WTC11 (cell line): ENCODE measurements around the gene SYT15.
"Not testable (repeated sequence)": the region's sequence is repeated elsewhere in the genome, so short reads cannot be mapped to it uniquely, and the experiment has no call there.

Experiments
- FOXK1 ChIP-seq: sonication (generic); formaldehyde crosslinking; IDR thresholded peaks from 2 replicates; pipeline ENCODE4 v1.8.0; 2022; ENCODE audit warnings: mild to moderate bottlenecking, moderate library complexity, missing genetic modification reagents
- GABPB1 ChIP-seq: sonication (generic); formaldehyde crosslinking; IDR thresholded peaks from 2 replicates; pipeline ENCODE4 v1.8.1; 2023; ENCODE audit warnings: mild to moderate bottlenecking, missing genetic modification reagents
- NFE2L1 ChIP-seq: sonication (generic); formaldehyde crosslinking; IDR thresholded peaks from 2 replicates; pipeline ENCODE4 v1.8.1; 2023; ENCODE audit warnings: missing genetic modification reagents
- PRRX2 ChIP-seq: fragments of 250-450 bp; sonication (Bioruptor Pico); IDR thresholded peaks from 2 replicates; pipeline ENCODE4 v1.8.0; 2021; ENCODE audit warnings: mild to moderate bottlenecking
- RELA ChIP-seq: sonication (generic); formaldehyde crosslinking; IDR thresholded peaks from 2 replicates; pipeline ENCODE4 v1.8.1; 2022; ENCODE audit warnings: missing genetic modification reagents, mild to moderate bottlenecking, borderline replicate concordance
- SP1 ChIP-seq: sonication (generic); formaldehyde crosslinking; conservative IDR thresholded peaks from 2 replicates; pipeline ENCODE4 v1.8.1; 2022; ENCODE audit warnings: missing genetic modification reagents
- TF ChIP-seq, protein P1 (sequence below): sonication (generic); formaldehyde crosslinking; IDR thresholded peaks from 2 replicates; pipeline ENCODE4 v1.8.0; 2023; ENCODE audit warnings: missing genetic modification reagents
- TF ChIP-seq, protein P2 (sequence below): fragments of 200-600 bp; IDR thresholded peaks from 2 replicates; pipeline ENCODE4 v1.8.0; 2022; ENCODE audit warnings: antibody characterized with exemption
- TF ChIP-seq, protein P3 (sequence below): sonication (generic); formaldehyde crosslinking; IDR thresholded peaks from 2 replicates; pipeline ENCODE4 v1.8.1; 2023; ENCODE audit warnings: mild to moderate bottlenecking, missing genetic modification reagents, moderate library complexity

DNA sequence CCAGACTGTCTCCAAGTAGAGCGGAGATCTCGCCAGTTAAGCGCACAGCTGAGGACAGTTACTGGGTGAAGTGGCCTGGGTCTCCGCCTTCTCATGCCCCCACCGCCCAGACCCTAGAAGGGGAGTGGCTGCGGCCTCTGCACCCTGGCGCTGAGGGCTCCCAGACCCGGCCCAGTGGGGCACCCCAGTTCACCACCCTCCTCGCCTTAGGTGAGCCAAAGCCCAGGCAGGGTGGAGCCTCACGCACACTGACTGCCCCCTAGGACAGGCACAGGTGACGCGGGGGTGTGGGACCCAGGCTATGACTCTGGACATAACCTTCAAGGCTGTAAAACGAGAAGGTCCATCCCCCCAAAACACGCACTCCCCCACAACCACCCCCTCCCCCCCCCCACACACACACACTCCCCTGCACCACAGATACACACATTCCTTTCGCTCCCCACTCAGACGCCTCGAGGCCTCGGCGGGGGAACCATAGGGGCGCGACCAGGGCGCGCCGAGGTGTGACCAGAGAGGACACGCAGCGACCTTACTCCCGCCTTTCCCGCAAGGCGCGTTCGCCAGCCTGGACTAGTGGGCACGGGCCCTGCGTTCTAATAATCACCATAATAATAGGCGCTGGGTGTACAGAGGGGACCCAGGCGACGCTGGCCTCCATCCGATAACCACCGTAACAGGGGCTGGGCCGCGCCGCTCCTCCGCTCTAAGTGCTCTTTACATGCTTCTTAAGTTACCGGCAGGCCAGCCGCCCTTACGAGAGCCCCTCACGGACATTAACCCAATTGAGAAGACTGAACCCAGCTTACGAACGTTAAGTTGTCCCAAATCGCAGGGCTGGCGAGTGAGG lies 1.1 kb upstream of the SYT15 start:
- TF ChIP-seq, protein P1, sequence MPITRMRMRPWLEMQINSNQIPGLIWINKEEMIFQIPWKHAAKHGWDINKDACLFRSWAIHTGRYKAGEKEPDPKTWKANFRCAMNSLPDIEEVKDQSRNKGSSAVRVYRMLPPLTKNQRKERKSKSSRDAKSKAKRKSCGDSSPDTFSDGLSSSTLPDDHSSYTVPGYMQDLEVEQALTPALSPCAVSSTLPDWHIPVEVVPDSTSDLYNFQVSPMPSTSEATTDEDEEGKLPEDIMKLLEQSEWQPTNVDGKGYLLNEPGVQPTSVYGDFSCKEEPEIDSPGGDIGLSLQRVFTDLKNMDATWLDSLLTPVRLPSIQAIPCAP (CRISPR knock-in tag): not testable (repeated sequence)
- TF ChIP-seq PRRX2; GABPB1; NFE2L1; SP1 (CRISPR knock-in tag); FOXK1 (CRISPR knock-in tag); RELA (CRISPR knock-in tag): not testable (repeated sequence)
- TF ChIP-seq, protein P2, sequence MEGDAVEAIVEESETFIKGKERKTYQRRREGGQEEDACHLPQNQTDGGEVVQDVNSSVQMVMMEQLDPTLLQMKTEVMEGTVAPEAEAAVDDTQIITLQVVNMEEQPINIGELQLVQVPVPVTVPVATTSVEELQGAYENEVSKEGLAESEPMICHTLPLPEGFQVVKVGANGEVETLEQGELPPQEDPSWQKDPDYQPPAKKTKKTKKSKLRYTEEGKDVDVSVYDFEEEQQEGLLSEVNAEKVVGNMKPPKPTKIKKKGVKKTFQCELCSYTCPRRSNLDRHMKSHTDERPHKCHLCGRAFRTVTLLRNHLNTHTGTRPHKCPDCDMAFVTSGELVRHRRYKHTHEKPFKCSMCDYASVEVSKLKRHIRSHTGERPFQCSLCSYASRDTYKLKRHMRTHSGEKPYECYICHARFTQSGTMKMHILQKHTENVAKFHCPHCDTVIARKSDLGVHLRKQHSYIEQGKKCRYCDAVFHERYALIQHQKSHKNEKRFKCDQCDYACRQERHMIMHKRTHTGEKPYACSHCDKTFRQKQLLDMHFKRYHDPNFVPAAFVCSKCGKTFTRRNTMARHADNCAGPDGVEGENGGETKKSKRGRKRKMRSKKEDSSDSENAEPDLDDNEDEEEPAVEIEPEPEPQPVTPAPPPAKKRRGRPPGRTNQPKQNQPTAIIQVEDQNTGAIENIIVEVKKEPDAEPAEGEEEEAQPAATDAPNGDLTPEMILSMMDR: not testable (repeated sequence)
- TF ChIP-seq, protein P3, sequence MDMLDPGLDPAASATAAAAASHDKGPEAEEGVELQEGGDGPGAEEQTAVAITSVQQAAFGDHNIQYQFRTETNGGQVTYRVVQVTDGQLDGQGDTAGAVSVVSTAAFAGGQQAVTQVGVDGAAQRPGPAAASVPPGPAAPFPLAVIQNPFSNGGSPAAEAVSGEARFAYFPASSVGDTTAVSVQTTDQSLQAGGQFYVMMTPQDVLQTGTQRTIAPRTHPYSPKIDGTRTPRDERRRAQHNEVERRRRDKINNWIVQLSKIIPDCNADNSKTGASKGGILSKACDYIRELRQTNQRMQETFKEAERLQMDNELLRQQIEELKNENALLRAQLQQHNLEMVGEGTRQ (CRISPR knock-in tag): not testable (repeated sequence)
